PFSK-1 (cell line): ENCODE measurements around the gene C7orf57.

Source experiments
- FOXP2 ChIP-seq: optimal IDR thresholded peaks from 2 replicates; pipeline ENCODE3; 2011; ENCODE audit warnings: borderline replicate concordance, control low read depth, inconsistent platforms; ENCODE audit not compliant: insufficient read depth; ENCODE audit errors: extremely low read length, extremely low read depth
- POLR2AphosphoS5 ChIP-seq: IDR thresholded peaks from 2 replicates; pipeline ENCODE4 v1.6.1; 2012; ENCODE audit warnings: low read depth, mild to moderate bottlenecking, control low read depth, low read length, moderate library complexity
- SIN3A ChIP-seq: IDR thresholded peaks from 2 replicates; pipeline ENCODE4 v1.6.1; 2012; ENCODE audit warnings: mild to moderate bottlenecking, low read length, moderate library complexity, borderline replicate concordance; ENCODE audit not compliant: insufficient read depth
- TAF1 ChIP-seq: IDR thresholded peaks from 2 replicates; pipeline ENCODE4 v1.6.1; 2012; ENCODE audit warnings: low read length, control low read depth, borderline replicate concordance; ENCODE audit not compliant: insufficient read depth

- TF ChIP-seq TAF1 (no peak), POLR2AphosphoS5 (no peak), SIN3A (no peak), FOXP2 (no peak)
Measured at GRCh38 chr7:48011951-48012350, 23.4 kb upstream of the C7orf57 start.
